T47D (cell line): ENCODE data around the gene WAPL.
"Not testable (repeated sequence)": the region's sequence is repeated elsewhere in the genome, so short reads cannot be mapped to it uniquely, and the experiment has no call there.

ENCODE experiments used
- DNase-seq, 2 experiments: peaks; one replicate each; pipeline versions ENCODE4 v3.0.0 to v3.0.0-alpha.2; 2011 to 2012; ENCODE audit warnings: low read depth in 1 of 2, low spot score in 1 of 2
- JUND ChIP-seq: IDR thresholded peaks from 2 replicates; pipeline ENCODE4 v1.6.1; 2012; ENCODE audit warnings: low read depth
- in situ Hi-C: cut with HindIII; loops from 2 replicates; pipeline ENCODE4 v1.10.0; 2016; ENCODE audit warnings: low sequenced_read_pairs, low pct_unique_long_range_greater_than_20kb

The WAPL gene

DNA sequence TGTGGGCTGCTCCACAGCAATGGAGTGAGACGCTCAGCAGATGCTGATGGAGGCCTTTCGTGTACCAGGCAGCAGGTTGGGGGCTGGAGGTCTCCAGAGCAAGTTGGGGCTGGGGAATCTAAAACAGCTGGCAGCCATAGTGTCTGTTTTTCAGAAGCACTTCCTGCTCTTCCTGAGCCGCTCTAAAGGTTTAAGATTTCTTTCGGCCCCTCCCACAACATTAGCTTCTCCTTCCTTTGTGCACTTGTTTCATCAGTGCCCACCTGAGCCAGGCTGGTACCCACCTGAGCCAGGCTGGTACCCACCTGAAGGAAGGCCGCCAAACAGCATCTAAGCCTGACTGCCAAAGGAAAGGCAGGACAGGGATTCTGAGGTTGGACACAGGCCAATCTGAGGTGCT lies 18.4 kb upstream of the WAPL start:
- no peak for TF ChIP-seq JUND
- no peak for DNase-seq
- in situ Hi-C loops = no loop called here

DNA sequence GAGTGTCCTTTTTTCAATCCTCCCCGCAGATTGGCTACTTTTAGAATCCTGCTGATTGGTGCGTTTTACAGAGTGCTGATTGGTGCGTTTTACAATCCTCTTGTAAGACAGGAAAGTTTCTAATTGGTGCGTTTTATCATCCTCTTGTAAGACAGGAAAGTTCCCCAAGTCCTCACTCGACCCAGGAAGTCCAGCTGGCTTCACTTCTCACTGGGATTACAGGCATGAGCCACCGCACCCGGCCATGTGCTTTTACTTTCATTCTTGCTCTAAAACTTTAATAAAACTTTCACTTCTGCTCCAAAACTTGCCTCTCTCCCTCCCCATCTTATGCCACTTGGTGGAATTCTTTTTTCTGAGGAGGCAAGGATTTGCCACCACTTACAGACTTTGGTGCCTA lies 17.0 kb upstream of the WAPL start:
- in situ Hi-C loops = no loop called here
- TF ChIP-seq JUND = no peak
- no peak for DNase-seq

DNA sequence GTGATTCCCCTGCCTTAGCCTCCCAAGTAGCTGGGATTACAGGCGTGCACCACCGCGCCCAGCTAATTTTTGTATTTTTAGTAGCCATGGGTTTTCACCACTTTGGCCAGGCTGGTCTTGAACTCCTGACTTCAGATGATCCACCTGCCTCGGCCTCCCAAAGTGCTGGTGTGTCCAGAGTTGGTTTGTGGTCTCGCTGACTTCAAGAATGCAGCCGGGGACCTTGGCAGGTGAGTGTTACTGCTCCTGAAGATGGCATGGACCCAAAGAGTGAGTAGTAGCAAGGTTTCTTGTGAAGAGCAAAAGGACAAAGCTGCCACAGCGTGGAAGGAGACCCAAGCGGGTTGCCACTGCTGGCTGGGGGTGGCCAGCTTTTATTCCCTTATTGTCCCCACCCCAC lies 16.4 kb upstream of the WAPL start:
- DNase-seq, in situ Hi-C loops: not testable (repeated sequence)

DNA sequence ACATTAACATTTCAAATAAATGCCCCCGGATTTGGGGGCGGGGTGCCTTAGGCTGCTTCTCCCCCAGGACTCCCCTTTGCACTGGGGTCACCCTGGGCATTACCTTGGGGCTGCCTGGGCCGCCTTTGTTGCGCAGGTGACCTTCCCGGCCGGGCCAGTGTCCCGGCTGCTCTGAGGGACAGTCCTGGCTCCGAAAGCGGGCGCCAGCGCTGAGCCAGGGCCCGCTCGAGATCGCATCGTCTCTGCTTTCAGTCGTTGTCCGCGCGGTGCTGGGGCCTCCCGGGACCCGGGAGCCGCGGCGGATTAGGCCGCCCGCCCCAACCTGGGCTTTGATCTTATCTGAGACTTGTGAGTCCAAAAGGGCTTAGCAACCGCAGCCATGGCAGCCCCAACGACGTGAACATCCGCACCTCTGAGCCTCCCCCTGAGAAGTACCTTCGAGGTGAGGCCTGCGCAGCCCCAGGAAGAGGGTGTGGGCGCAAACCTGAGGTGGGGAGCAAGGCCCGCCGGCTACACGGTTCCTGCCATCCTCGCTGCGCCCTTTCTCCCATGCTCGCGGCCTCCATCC lies 14.8 kb upstream of the WAPL start:
- TF ChIP-seq JUND = no peak
- no peak for DNase-seq
- in situ Hi-C loops = no loop called here

DNA sequence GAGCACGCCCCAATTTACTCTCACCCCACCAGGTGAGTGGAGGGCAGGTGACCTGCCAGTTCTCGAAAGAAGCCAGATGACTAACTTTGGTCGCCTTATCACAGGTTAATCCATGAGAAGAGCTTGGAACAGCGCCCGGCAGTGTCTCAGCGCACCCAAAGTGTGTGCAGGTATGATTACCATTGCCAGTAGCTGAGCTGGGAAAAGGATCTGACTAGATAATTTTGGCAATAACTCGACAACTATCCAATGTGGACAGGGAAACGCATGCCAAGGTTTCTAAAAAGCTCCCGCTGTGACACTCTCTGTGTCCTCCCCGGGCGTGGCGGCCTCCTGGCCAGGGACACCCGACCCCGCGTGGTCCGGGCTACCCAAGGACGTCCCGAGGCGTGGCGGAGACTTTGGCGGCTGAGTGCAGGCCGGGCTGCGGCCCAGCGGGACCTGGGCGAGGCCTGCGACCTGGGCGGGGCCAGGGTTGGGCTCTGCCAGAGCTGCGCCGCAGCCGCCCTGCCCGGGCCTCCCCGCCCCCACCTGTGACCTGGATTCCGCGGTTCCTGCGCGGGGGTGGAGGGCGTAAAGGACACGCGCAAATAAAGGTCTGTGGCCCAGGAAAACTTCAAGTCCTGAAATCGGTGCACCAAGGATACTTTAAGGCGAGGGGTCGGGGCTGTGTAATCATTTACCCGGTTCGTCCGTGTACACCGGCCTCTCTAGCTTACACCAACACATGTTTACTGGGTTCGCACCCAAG lies 13.7 kb upstream of the WAPL start:
- in situ Hi-C loops = no loop called here
- no peak for TF ChIP-seq JUND
- peak; percentile 89 to 95 for DNase-seq

DNA sequence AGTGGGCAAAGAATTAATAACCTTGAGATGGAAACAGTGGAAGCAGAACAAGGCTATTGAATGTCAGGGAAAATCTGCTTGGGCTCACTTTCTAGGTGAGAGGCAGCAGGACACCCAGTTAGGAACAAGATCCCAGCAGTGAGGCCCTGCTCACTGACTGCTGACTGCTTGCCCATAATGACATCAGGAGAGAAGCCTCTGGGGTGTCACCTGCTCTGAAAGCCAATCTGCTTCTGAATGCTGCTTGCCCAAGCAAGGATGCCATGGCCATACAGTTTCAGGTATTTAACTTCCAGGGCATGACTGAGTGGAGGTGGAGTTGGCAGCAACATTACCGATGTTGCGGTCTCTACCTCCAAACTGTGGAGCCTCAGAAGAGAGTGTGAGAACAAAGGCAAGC lies 11.7 kb upstream of the WAPL start:
- TF ChIP-seq JUND = no peak
- in situ Hi-C loops = no loop called here
- no peak for DNase-seq

DNA sequence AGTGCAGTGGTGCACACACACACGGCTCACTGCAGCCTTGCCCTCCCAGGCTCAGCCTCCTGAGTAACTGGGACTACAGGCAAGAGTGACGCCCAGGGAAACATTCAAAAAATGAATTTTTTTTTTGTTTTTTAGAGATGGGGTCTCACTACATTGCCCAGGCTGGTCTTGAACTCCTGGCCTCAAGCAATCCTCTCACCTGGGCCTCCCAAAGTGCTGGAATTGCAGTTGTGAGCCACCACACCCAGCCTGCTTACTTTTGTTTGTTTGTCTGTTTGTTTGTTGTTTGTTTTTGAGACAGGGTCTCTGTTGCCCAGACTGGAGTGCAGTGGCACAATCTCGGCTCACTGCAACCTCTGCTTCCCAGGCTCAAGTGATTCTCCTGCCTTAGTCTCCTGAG lies 7.1 kb upstream of the WAPL start:
- in situ Hi-C loops, DNase-seq: not testable (repeated sequence)

DNA sequence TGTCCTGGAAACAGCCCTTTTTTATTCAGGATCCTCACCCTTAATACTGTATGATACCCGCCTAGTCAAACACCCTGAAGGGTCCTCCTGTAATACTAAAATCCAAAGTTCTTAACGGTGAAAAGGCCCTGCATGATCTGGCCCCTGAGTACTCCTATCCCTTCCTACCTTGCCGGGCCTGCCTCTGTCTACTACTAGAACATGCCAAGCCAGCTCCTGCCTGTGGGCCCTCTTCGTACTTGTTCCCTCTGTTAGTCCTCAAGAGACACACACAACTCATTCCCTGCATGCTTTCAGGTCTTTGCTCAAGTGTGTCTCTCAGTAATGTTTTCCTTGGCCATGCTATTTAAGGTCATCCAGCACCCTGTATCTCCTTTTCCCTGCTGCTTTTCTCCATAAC lies 5.0 kb upstream of the WAPL start:
- DNase-seq = no peak
- in situ Hi-C loops = no loop called here
- TF ChIP-seq JUND = no peak

DNA sequence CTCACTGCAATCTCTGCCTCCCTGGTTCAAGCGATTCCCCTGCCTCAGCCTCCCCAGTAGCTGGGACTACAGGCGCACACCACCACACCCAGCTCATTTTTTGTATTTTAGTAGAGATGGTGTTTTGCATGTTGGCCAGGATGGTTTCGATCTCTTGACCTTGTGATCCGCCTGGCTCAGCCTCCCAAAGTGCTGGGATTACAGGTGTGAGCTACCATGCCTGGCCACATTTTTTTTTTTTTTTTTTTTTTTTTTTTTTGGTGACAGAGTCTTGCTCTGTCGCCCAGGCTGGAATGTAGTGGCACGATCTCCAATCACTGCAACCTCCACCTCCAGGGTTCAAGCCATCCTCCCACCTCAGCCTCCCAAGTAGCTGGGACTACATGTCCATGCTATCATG lies 4.1 kb upstream of the WAPL start:
- DNase-seq, in situ Hi-C loops: not testable (repeated sequence)

DNA sequence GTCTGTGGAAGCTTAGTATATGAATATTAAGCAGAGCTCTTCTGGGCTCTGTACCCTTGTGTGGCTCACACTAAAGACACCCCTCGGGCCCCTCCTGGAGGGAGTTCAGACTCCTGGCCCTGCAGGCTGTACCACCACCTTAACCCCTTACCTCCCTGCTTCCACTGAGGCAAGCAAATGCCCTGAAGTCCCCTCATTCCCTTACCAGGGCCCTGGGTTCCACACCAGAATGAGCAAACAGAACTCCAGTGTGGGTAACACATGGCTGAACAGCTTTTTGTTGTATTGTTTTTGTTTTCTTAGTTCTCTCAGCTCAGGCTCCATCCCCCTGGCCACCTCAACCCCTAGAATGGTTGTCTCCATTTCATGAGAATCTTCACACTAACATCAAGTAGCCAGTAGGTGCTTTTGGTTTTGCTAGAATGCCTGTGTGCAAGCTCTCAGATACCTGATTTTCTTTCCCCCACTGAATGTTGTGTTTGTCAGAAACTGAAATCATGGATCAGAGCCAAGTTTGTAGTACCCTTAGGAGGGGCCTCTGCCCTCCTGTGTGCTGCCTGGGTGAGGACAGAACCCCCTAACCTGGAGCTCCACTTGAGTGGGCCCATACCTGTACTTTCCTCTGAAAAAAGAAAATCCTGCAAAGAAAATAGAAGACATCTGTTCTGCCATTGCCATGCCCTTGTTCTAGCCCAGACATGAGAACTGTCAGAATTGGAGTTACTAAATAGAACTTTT lies 2.8 kb upstream of the WAPL start:
- in situ Hi-C loops = no loop called here

DNA sequence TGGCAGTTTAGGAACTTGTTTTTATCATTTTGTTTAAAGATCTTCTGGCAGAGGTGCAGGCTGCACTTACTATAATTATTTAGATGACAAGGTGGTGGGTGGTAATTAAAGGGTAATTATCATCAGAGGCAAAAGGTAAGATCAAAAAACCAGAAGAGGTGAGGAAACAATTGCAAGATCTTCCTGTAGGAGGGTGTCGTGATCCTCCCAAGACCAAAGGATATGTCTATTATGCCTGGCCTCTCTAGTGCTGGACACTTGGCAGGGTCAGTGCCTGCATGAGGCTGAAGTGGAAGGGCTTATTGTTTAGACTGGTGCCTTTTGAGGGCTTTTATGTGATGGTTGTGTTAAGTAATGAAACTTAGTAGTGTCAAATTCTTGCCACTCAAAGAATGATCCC lies 1.8 kb upstream of the WAPL start:
- TF ChIP-seq JUND = no peak
- in situ Hi-C loops = no loop called here
- DNase-seq = peak; percentile 76 to 83

More for the DNA sequence above, 2.8 kb upstream of the WAPL start:
- TF ChIP-seq JUND = no peak
- DNase-seq = no peak

DNA sequence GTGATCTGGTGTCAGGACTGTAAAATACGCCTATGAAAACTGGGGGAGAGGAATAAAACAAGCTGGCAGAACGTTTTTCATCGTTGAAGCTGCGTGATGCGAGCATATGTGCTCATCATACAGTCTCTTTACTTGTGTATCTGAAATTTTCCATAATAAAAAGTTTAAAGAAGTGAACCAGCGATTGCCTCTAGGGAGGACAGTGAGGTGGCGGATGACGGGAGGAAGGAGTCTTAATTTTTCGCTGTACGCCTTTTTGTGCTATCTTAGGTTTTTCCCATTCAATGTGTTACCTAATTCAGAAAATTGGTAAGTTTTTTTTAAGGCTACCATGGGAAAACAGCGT lies 891 bp upstream of the WAPL start:
- in situ Hi-C loops = no loop called here
- no peak for TF ChIP-seq JUND
- DNase-seq = no peak

DNA sequence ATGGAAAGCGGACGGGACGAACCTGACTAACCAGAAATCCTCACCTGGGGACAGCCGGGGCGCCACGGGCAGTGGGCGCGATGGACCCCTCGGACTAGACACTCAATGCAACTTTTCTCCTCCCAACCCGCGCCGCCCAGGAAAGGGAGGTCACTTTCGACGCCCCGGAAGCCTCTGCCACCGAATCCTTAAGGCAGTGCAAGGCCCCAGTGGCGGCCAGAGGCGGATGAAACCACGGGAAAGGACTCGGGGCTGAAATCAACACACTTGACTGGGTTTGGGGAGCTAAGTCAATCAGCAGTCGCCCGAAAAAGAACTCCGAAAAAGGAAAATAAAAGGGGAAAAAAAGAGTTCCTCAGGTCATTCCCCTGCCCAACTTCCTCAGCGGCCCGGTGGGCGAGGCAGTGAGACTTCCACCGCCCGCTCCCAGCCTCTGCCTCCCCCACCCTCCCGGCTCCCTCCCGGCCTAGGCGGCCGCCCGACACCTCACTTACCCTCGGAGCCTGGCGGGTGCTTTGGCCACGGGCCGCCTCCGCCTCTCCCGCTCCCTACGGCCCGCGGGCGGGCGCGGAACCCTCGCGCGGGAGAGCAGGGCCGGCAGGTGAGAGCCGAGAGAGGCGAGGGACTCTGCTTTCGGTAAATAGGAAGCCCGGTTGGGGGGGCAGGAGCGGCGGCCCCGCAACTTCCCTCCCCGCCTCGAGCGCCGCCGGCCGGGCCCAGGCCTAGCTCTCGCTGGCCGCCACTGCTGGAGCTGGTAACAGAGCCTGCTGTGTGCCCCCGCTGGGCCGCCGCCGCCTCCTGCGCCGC lies 518 bp downstream of the WAPL start:
- TF ChIP-seq JUND = no peak
- in situ Hi-C loops = no loop called here
- peak; percentile 71 to 74 for DNase-seq
